Measurements from ENCODE around the gene SLC25A25.

The SLC25A25 gene

GRCh38 chr9:128124873-128125579, 57.0 kb downstream of the SLC25A25 start:
- Histone ChIP-seq H3K9ac (no peak overlapping the region), H3K4me3 (ENCODE audit: low read depth, low read length) (no peak overlapping the region), H3K79me2 (no peaks in the 10 kb centered on the region), H3K27me3 (ENCODE audit: control insufficient read depth, insufficient read depth, low read length) (no peaks in the 10 kb centered on the region), H3K27ac (no peak overlapping the region), H3K9me3 (ENCODE audit: control insufficient read depth, low read length) (no peaks in the 10 kb centered on the region), H3K4me2 (ENCODE audit: low read length) (no peak overlapping the region), H3K4me1 (no peaks in the 10 kb centered on the region), H3K36me3 (ENCODE audit: control insufficient read depth, insufficient read depth, low read length) (no peaks in the 10 kb centered on the region), H2AFZ (no peak overlapping the region)
- TF ChIP-seq, protein P1, sequence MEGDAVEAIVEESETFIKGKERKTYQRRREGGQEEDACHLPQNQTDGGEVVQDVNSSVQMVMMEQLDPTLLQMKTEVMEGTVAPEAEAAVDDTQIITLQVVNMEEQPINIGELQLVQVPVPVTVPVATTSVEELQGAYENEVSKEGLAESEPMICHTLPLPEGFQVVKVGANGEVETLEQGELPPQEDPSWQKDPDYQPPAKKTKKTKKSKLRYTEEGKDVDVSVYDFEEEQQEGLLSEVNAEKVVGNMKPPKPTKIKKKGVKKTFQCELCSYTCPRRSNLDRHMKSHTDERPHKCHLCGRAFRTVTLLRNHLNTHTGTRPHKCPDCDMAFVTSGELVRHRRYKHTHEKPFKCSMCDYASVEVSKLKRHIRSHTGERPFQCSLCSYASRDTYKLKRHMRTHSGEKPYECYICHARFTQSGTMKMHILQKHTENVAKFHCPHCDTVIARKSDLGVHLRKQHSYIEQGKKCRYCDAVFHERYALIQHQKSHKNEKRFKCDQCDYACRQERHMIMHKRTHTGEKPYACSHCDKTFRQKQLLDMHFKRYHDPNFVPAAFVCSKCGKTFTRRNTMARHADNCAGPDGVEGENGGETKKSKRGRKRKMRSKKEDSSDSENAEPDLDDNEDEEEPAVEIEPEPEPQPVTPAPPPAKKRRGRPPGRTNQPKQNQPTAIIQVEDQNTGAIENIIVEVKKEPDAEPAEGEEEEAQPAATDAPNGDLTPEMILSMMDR (IDR thresholded peaks at IDR 0.05): no peak

DNA sequence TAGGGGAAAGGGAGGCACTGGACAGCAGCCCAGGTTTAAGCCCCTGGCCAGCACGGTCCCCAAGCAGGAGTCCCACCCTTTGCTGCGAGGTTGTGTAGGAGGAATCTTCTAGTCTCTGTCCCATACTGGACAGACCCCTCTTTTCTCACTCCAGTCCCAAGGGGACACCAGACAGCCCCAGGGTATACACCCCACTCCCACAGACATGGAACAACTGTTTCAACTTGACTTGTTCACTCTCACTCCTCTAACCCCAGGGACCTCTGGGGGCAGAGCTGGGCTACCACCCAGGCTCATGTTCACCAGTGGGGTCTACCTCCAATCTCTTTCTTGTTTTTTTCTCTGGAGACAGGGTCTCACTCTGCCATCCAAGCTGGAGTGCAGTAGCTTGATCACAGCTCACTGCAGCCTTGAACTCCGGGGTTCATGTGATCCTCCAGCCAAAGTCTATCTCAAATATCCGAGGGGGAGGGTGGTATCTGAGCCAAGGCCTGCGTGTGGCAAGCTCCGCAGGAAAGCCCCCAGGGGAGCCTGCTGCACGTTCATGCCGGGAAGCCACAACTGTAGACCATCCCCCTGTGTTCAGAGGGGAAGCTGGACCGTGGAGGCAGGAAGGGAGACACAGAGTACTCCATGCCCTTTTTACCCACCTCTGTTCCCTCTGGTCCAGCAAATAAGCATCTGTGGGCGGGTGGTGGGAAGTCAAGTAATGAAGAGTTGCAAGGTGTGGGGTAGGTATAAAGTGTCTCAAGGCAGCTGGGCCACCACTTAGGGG, 57.7 kb downstream of the SLC25A25 start:
- TF ChIP-seq, protein P1 (IDR thresholded peaks at IDR 0.05): no peak
- no peaks in the 10 kb centered on the region for H3K36me3 ChIP-seq (ENCODE audit: control insufficient read depth, insufficient read depth, low read length)
- no peak overlapping the region for H3K27ac ChIP-seq
- H2AFZ ChIP-seq: no peak overlapping the region
- no peaks in the 10 kb centered on the region for H3K9me3 ChIP-seq (ENCODE audit: control insufficient read depth, low read length)
- peak overlapping the region; percentile 100 for H3K4me2 ChIP-seq (ENCODE audit: low read length)
- no peaks in the 10 kb centered on the region for H3K79me2 ChIP-seq
- peak overlapping the region; percentile 5 for H3K4me3 ChIP-seq (ENCODE audit: low read depth, low read length)
- no peaks in the 10 kb centered on the region for H3K27me3 ChIP-seq (ENCODE audit: control insufficient read depth, insufficient read depth, low read length)
- no peak overlapping the region for H3K9ac ChIP-seq
- no peaks in the 10 kb centered on the region for H3K4me1 ChIP-seq

GRCh38 chr9:128127568-128127989, 59.5 kb downstream of the SLC25A25 start, which contains the start of gene PTGES2:
Gene PTGES2 (minus strand): TSS chr9:128127729. CDS start chr9:128127717, 12 bp downstream.
- TF ChIP-seq, protein P1 (IDR thresholded peaks at IDR 0.05): no peak
- H3K4me2 ChIP-seq (ENCODE audit: low read length): peak within 1 kb of the TSS; percentile 100
- H3K4me3 ChIP-seq (ENCODE audit: low read depth, low read length): peak within 1 kb of the TSS; percentile 94
- peak within 1 kb of the TSS; percentile 96 for H2AFZ ChIP-seq
- no peaks in the 10 kb centered on the region for H3K36me3 ChIP-seq (ENCODE audit: control insufficient read depth, insufficient read depth, low read length)
- H3K9ac ChIP-seq: peak within 1 kb of the TSS; percentile 55
- no peaks in the 10 kb centered on the region for H3K4me1 ChIP-seq
- no peaks in the 10 kb centered on the region for H3K9me3 ChIP-seq (ENCODE audit: control insufficient read depth, low read length)
- H3K27me3 ChIP-seq (ENCODE audit: control insufficient read depth, insufficient read depth, low read length): no peaks in the 10 kb centered on the region
- no peaks in the 10 kb centered on the region for H3K79me2 ChIP-seq
- H3K27ac ChIP-seq: peak within 1 kb of the TSS; percentile 93

DNA sequence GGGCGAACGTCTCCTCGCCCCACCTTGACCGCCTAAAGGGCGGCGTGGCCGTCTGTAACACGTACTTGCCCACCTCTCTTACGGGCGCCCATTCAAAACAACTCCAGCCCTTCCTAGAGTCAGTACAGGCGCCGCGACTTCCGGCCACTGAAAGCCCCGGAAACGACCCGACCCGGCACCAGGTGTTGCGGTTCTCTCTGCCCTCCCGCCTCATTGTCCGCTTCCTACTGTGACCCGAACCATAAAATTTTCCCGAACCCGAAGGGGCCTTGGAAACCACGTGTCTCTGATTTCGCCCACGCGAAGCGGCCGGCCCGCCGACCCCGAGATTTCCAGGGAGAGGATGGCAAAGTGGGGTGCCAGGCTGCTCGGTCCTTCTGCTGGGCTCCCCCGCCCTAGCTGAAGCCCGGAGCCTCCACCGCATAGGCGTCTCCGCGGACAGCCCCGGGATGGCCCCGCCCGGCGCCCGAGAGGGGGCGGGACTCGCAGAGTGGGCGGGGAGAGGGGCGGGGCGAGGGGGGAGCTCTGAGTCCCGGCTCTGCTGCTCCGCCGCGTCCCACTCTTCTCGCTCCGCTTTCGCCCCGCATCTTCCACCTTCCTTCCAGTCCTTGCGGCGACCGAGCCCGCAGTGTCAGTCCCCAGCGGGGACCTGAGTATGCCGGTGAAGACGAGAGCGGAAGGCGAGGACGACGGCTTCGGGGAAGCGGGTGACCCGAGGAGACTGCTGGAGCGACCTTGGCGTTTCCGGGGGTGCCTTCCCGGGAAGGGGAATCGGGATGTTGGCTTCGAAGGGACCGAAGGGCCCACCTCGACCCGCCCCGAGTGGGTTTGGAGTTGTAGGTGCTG, 60.2 kb downstream of the SLC25A25 start:
- TF ChIP-seq, protein P1 (IDR thresholded peaks at IDR 0.05): no peak

More for the DNA sequence above, 60.2 kb downstream of the SLC25A25 start:
- peak overlapping the region; percentile 94 for H3K4me3 ChIP-seq (ENCODE audit: low read depth, low read length)
- no peaks in the 10 kb centered on the region for H3K27me3 ChIP-seq (ENCODE audit: control insufficient read depth, insufficient read depth, low read length)
- H2AFZ ChIP-seq: peak overlapping the region; percentile 96
- no peaks in the 10 kb centered on the region for H3K9me3 ChIP-seq (ENCODE audit: control insufficient read depth, low read length)
- no peaks in the 10 kb centered on the region for H3K4me1 ChIP-seq
- H3K79me2 ChIP-seq: no peaks in the 10 kb centered on the region
- H3K36me3 ChIP-seq (ENCODE audit: control insufficient read depth, insufficient read depth, low read length): no peaks in the 10 kb centered on the region
- H3K4me2 ChIP-seq (ENCODE audit: low read length): peak overlapping the region; percentile 100
- H3K27ac ChIP-seq: peak overlapping the region; percentile 93
- peak overlapping the region; percentile 55 for H3K9ac ChIP-seq
